H1 (cell line): ENCODE results near the gene AXIN2. TPM values are rescaled to one million over a fixed set of nuclear protein-coding genes. Genes with fewer than 3 reads are reported as not detected.

ENCODE experiments used
- CBX8 ChIP-seq: fragments of 300-800, 300-1000 bp; sonication (generic); IDR thresholded peaks from 2 replicates; pipeline ENCODE4 v1.7.1; 2016; ENCODE audit warnings: low read depth, low read length, borderline replicate concordance
- SP2 ChIP-seq: IDR thresholded peaks from 2 replicates; pipeline ENCODE4 v1.6.1; 2012; ENCODE audit warnings: mild to moderate bottlenecking, low read length, inconsistent platforms
- polyA plus RNA-seq, 7 experiments: library from polyadenylated mRNA; depleted of rRNA in 3 of 7; stranded (reverse) in 5 of 7; unstranded in 2 of 7; fragments of >200 nt in 5 of 7; fragments of 200-250 nt in 2 of 7; gene quantifications; 1 replicate in 5 of 7; 2 replicates in 1 of 7; 4 replicates in 1 of 7; pipeline versions ENCODE4 v1.2.1 to v1.2.3, GENCODE V29; 2011 to 2013; ENCODE audit warnings: missing spikeins in 2 of 7, mixed read lengths in 2 of 7
- total RNA-seq: library from RNA; stranded (reverse); fragmentation: NEBNext Ultra II Directional; extraction: Animal tissue kit (Norgen Biotek cat#: 25700); gene quantifications from 2 replicates; pipeline ENCODE4 v1.2.1, GENCODE V29; 2021
- TF ChIP-seq, protein P1 (sequence below): fragments of 300-600 bp; sonication (generic); IDR thresholded peaks from 2 replicates; pipeline ENCODE4 v1.7.1; 2012; ENCODE audit warnings: low read length, moderate library complexity, mild to moderate bottlenecking, inconsistent platforms; ENCODE audit not compliant: insufficient replicate concordance

The AXIN2 gene
- total and polyA plus RNA-seq, 2 of the 8 experiments (the other 6 are each of a cell fraction or from before 2014, with no cell fraction given), result 17.7 to 33.4 TPM

DNA sequence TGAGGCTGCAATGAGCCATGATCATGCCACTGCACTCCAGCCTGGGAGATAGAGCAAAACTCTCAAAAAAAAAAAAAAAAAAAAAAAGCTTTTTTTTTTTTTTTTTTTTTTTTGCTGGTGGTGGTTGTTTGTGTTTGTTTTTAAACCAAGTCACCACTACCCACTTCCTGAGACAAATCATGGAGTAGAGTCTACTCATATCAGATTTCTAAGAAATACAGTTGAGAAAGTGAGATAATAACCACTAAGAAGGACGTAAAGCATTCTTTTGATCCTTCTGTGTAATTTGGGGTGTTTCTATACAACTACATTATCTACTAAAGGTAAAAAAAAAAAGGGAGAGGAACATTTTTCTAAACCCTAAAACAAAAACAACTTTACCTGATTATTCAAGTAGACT lies 38.0 kb downstream of the AXIN2 start (continued):
- no peak for TF ChIP-seq SP2
- TF ChIP-seq, protein P1, sequence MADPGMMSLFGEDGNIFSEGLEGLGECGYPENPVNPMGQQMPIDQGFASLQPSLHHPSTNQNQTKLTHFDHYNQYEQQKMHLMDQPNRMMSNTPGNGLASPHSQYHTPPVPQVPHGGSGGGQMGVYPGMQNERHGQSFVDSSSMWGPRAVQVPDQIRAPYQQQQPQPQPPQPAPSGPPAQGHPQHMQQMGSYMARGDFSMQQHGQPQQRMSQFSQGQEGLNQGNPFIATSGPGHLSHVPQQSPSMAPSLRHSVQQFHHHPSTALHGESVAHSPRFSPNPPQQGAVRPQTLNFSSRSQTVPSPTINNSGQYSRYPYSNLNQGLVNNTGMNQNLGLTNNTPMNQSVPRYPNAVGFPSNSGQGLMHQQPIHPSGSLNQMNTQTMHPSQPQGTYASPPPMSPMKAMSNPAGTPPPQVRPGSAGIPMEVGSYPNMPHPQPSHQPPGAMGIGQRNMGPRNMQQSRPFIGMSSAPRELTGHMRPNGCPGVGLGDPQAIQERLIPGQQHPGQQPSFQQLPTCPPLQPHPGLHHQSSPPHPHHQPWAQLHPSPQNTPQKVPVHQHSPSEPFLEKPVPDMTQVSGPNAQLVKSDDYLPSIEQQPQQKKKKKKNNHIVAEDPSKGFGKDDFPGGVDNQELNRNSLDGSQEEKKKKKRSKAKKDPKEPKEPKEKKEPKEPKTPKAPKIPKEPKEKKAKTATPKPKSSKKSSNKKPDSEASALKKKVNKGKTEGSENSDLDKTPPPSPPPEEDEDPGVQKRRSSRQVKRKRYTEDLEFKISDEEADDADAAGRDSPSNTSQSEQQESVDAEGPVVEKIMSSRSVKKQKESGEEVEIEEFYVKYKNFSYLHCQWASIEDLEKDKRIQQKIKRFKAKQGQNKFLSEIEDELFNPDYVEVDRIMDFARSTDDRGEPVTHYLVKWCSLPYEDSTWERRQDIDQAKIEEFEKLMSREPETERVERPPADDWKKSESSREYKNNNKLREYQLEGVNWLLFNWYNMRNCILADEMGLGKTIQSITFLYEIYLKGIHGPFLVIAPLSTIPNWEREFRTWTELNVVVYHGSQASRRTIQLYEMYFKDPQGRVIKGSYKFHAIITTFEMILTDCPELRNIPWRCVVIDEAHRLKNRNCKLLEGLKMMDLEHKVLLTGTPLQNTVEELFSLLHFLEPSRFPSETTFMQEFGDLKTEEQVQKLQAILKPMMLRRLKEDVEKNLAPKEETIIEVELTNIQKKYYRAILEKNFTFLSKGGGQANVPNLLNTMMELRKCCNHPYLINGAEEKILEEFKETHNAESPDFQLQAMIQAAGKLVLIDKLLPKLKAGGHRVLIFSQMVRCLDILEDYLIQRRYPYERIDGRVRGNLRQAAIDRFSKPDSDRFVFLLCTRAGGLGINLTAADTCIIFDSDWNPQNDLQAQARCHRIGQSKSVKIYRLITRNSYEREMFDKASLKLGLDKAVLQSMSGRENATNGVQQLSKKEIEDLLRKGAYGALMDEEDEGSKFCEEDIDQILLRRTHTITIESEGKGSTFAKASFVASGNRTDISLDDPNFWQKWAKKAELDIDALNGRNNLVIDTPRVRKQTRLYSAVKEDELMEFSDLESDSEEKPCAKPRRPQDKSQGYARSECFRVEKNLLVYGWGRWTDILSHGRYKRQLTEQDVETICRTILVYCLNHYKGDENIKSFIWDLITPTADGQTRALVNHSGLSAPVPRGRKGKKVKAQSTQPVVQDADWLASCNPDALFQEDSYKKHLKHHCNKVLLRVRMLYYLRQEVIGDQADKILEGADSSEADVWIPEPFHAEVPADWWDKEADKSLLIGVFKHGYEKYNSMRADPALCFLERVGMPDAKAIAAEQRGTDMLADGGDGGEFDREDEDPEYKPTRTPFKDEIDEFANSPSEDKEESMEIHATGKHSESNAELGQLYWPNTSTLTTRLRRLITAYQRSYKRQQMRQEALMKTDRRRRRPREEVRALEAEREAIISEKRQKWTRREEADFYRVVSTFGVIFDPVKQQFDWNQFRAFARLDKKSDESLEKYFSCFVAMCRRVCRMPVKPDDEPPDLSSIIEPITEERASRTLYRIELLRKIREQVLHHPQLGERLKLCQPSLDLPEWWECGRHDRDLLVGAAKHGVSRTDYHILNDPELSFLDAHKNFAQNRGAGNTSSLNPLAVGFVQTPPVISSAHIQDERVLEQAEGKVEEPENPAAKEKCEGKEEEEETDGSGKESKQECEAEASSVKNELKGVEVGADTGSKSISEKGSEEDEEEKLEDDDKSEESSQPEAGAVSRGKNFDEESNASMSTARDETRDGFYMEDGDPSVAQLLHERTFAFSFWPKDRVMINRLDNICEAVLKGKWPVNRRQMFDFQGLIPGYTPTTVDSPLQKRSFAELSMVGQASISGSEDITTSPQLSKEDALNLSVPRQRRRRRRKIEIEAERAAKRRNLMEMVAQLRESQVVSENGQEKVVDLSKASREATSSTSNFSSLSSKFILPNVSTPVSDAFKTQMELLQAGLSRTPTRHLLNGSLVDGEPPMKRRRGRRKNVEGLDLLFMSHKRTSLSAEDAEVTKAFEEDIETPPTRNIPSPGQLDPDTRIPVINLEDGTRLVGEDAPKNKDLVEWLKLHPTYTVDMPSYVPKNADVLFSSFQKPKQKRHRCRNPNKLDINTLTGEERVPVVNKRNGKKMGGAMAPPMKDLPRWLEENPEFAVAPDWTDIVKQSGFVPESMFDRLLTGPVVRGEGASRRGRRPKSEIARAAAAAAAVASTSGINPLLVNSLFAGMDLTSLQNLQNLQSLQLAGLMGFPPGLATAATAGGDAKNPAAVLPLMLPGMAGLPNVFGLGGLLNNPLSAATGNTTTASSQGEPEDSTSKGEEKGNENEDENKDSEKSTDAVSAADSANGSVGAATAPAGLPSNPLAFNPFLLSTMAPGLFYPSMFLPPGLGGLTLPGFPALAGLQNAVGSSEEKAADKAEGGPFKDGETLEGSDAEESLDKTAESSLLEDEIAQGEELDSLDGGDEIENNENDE, result no peak
- no peak for TF ChIP-seq CBX8
- TF ChIP-seq, all 59 proteins: peak for 0
